ENCODE measurements around the gene CHN1.

CHN1 gene

GRCh38 chr2:174784909-174785308 is 220.3 kb downstream of the CHN1 start:
- DNase-seq: peak in 1 of 42 donors; percentile 3
- intact Hi-C loops (cut with DNase I): no loop called here

- intact Hi-C loops (cut with DNase I): no loop called here
- DNase-seq: peak in 2 of 42 donors; percentile 6 to 29
Measured at GRCh38 chr2:174784316-174784715, 220.9 kb downstream of the CHN1 start.

DNA sequence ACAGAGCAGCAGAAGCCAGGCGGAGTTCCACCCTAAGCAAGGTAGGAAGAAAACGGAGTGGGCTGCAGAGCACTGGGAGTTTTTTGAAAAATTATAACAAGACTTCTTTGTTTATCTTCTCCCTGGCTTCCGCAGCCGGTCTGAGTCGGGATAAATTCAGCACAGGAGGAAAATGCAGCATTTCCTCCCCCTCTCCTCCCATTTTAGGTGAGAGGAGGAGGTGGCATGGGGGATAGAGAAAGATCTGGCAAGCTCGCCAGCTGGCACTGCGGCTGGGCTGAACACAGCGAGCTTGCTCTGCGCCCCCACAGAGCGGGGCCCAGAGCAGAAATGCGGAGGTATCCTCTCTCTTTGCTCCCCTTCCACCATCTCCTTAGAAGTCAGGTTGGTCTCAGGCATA is 223.2 kb downstream of the CHN1 start:
- intact Hi-C loops (cut with DNase I): no loop called here
- DNase-seq: peak in 33 of 42 donors; percentile 17 to 83 (median 43)

- DNase-seq: peak in 1 of 42 donors; percentile 41
- intact Hi-C loops (cut with DNase I): no loop called here
Measured at GRCh38 chr2:174781298-174781697, 223.9 kb downstream of the CHN1 start.

DNA sequence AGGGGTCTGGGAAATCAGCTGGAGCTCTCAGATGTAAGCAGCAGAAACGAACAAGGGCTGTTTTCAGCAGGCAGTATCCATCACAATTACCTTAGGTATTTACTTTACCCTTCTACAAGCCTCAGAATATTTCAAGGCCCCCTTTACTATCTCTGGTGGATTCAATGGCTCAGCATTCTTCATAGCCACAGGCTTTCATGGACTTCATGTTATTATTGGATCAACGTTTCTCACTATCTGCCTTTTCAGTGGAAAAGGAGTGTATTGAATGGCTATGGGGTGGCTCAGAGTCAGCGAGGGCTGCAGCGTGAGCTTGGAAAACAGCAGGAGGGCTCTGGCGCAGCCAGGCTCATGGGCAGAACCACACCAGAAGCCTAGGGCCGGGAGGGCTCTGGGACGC is 224.3 kb downstream of the CHN1 start:
- intact Hi-C loops (cut with DNase I): no loop called here
- DNase-seq: no peak

GRCh38 chr2:174780191-174780840 is 224.9 kb downstream of the CHN1 start:
- intact Hi-C loops (cut with DNase I): no loop called here
- peak in 1 of 42 donors; percentile 25 for DNase-seq

DNA sequence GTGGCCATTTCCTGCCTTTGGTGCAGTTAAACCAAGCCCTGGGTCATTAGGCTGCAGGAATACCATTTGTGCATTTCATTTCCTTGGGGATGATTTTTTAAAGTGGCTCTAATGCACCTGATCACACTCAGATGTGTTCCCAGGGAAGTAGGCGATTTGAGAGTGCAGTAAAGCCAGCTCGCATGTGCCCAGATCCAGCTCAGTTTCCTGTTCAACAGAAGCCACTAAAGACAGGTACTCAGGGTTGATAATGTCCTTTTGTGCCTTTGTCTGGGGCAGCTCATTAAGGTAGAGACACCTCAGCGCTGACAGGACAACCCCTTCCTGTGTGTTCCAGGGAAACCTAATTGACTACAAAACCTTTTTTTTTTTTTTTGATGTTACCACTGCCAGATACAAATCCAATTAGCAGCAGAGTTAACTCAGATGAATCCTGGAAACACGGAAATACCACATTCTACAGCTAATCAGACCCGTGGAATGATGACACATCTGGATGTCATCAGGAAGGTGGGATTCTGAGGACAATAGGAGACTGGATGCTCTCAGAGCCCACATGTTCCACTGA is 225.7 kb downstream of the CHN1 start:
- DNase-seq: peak in 1 of 42 donors; percentile 25
- intact Hi-C loops (cut with DNase I): no loop called here

- DNase-seq: peak in 1 of 42 donors; percentile 42
- intact Hi-C loops (cut with DNase I): no loop called here
Measured at GRCh38 chr2:174778085-174778981, 226.8 kb downstream of the CHN1 start.

DNA sequence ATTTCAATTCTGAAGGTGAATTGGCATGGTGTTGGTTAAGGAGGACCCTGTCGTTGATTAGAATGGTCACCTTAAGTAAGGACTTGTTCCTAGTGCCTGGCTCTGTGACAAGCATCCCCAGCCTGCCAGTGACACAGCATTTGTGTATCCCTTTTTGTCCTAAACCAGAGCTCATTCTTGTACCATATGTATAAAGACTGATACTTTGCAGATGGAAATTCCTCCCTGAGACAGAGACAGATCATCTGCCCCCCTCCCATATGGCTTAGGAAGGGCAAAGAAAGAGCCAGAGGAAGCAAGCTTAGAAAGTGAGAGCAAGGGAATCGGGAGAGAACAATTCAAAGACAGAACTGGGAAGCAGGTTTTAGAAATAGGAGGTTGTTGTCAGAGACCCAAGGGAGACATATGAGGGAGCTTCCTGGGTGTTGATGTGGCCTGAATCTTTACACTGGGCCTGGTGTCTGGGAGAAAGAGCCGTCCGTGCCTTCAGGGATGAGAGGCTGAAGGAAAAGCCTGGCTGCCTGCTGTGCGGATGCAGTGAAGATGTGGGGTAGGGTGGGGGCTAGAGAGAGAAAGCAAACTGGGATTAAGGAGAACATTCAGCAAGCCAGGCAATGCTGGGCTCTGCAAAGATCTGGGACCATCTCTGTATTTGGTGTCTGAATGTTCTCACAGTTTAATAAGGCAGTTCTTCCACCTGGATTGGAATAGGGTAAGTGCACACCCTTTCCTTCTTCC is 227.7 kb downstream of the CHN1 start:
- DNase-seq: no peak
- intact Hi-C loops (cut with DNase I): no loop called here

DNA sequence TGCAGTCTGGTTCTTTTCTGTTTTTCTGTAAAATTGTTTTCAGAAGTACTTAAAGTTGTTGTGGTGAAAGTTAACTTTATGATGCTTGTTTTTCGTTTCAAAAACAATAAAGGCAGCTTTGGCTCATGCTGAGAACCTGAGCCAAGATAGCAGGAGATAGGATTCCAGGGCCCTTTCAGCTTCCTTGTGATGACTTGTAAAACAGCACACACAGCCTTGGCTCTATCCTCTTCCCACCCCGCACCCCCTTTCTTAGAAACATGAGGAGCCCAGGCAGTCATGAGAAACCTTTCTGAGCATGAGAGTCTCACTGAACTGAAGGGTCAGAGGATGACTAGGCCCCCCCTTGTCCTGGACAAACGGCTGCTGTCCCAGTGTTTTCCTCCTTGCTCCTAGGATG is 228.5 kb downstream of the CHN1 start:
- DNase-seq: no peak
- intact Hi-C loops (cut with DNase I): no loop called here

DNA sequence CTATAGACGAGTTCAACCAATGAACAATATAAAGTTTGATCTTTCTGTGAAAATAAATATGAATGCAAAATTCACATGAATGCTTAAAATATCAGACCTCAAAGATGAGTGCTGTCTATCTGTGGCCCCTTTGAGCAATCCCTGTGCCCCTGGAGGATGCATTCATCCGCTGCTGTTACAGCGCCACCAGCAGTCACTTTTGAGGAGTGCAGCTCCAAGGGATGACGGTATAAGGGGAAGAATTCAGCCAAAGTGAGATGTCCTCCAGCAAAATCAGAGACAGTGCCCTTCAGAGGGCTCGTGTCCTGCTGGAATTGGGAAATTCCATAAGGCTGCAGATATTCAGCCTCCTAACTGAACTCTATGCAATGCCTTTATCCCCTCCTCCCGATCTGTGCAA is 229.0 kb downstream of the CHN1 start:
- DNase-seq: no peak
- intact Hi-C loops (cut with DNase I): no loop called here

GRCh38 chr2:174775571-174775980 is 229.6 kb downstream of the CHN1 start:
- intact Hi-C loops (cut with DNase I): no loop called here
- DNase-seq: no peak

DNA sequence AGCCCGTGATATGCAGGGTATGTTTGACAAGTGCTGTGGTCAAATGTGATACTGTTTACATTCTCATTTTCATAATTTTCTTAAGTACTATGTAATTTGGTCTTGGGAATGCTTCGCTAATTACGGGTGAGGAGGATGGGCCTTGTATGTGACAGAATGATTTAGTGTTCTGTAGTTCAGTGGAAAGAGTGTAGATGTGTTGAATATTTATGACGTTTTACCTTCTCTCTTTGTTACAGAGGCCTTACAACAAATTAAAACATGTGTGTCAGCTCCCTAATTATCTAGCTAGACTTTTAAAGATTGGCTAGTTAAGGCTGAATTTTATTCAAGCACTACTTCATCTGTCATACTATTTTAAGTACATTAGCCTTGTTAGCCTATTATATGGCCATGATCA is 230.3 kb downstream of the CHN1 start:
- DNase-seq: no peak
- intact Hi-C loops (cut with DNase I): loop anchor here (5.0 kb wide), 1 partner anchor 217 kb away; no protein-coding TSS in a partner anchor

DNA sequence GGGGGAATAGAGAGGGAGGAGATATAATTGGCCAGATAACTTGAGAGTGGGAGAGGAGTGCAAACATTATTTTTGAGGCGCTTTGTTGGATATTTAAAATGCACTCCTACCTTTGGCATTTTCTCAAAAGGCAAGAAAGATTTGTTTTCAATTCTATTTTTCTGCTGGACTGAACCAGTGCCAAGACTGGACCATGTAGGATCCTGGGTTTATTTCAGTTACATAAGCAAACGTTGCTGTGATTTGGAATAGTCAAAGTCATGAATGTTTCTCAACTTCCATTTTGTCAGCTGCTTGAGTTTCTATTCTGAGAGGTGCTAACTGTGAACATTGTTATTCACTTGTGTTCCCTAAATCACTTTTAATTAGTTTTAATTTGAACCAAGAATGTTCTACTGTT is 232.0 kb downstream of the CHN1 start:
- DNase-seq: no peak
- intact Hi-C loops (cut with DNase I): loop anchor here (5.0 kb wide), 1 partner anchor 219 kb away; no protein-coding TSS in a partner anchor

GRCh38 chr2:174772472-174772801 is 232.7 kb downstream of the CHN1 start:
- intact Hi-C loops (cut with DNase I): loop anchor here (5.0 kb wide), 1 partner anchor 220 kb away; no protein-coding TSS in a partner anchor
- no peak for DNase-seq

DNA sequence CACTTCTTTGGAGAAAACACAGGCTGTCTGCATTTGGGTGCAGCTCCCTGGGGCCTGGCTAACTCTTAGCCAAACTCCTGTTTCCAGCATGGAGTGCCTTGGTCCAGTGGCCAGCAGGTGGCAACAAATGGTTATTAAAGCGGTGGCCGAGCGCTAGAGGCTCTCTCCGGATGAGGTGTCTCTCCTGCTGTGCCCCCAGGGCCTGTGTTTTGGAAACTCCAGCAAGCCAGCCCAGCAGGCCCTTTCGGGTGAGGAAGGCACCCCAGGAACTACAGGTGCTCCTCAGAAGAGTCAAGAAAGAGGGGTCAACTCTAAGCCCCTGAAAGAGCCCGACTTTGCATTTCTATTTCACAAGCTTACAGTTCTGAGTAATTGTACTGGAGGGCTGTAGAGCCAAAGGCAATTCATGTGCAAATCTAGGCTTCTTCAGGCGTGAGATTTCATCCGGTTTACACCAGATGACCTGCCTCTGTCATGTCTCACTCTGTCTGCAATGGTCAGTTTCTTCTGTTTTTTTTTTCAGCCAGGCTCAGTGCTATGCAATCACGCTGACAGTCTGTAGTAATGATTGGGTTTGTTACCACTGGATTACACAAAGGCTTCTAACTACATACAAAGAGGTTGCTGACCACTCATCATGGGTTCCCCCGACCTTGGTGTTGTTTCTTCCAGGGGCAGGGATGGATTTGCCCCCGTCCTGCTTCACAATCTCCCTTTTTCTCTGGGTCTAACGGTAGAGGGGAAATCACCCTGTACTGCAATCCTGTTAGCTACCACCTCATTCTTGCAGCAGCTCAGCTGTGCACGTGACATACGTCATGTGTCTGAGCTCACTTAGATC is 233.3 kb downstream of the CHN1 start:
- DNase-seq: peak; percentile 58 to 91 (median 80)
- intact Hi-C loops (cut with DNase I): loop anchor here (5.0 kb wide), 1 partner anchor 220 kb away; no protein-coding TSS in a partner anchor

- DNase-seq: no peak
- intact Hi-C loops (cut with DNase I): loop anchor here (5.0 kb wide), 1 partner anchor 221 kb away; no protein-coding TSS in a partner anchor
Measured at GRCh38 chr2:174771136-174771535, 234.0 kb downstream of the CHN1 start.

DNA sequence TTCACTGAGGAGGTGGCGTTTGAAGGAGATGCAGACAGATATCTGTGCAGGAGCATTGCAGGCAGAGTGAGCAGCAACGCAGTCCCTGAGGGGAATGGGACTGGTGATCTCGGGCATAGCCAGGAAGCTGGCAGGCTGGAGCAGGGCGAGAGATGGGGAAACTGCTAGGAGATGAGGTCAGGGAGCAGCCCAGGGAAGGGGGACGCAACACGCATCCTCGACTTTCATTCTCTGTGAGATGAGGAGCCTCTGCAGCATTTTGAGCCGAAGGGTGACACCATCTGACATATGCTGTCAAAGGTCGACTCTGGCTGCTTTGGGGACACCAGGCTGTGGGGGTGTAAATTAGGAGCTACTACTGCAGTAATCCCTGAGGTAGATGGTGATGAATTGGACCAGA is 236.6 kb downstream of the CHN1 start:
- peak in 1 of 42 donors; percentile 20 for DNase-seq
- intact Hi-C loops (cut with DNase I): no loop called here
